DMS153 (cell line): ENCODE results near the gene CYP21A2.
"Not testable (repeated sequence)": the region's sequence is repeated elsewhere in the genome, so short reads cannot be mapped to it uniquely, and the experiment has no call there.

Experiments
- DNase-seq: peaks from one replicate; lab custom pipeline; 2025; lab: John Stamatoyannopoulos, UW

CYP21A2 gene

GRCh38 chr6:32035283-32036013 lies 2.8 kb upstream of the CYP21A2 start:
- DNase-seq: not testable (repeated sequence)

- DNase-seq: not testable (repeated sequence)
These were observed 1.1 kb upstream of the CYP21A2 start for GRCh38 chr6:32037136-32037535.

DNA sequence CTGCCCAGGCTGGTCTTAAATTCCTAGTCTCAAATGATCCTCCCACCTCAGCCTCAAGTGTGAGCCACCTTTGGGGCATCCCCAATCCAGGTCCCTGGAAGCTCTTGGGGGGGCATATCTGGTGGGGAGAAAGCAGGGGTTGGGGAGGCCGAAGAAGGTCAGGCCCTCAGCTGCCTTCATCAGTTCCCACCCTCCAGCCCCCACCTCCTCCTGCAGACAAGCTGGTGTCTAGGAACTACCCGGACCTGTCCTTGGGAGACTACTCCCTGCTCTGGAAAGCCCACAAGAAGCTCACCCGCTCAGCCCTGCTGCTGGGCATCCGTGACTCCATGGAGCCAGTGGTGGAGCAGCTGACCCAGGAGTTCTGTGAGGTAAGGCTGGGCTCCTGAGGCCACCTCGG lies 663 bp downstream of the CYP21A2 start:
- not testable (repeated sequence) for DNase-seq

DNA sequence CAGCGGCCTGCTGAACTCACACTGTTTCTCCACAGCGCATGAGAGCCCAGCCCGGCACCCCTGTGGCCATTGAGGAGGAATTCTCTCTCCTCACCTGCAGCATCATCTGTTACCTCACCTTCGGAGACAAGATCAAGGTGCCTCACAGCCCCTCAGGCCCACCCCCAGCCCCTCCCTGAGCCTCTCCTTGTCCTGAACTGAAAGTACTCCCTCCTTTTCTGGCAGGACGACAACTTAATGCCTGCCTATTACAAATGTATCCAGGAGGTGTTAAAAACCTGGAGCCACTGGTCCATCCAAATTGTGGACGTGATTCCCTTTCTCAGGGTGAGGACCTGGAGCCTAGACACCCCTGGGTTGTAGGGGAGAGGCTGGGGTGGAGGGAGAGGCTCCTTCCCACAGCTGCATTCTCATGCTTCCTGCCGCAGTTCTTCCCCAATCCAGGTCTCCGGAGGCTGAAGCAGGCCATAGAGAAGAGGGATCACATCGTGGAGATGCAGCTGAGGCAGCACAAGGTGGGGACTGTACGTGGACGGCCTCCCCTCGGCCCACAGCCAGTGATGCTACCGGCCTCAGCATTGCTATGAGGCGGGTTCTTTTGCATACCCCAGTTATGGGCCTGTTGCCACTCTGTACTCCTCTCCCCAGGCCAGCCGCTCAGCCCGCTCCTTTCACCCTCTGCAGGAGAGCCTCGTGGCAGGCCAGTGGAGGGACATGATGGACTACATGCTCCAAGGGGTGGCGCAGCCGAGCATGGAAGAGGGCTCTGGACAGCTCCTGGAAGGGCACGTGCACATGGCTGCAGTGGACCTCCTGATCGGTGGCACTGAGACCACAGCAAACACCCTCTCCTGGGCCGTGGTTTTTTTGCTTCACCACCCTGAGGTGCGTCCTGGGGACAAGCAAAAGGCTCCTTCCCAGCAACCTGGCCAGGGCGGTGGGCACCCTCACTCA lies 1.4 kb downstream of the CYP21A2 start:
- DNase-seq: not testable (repeated sequence)

- DNase-seq: not testable (repeated sequence)
These were observed 2.3 kb downstream of the CYP21A2 start for GRCh38 chr6:32040299-32041049.

- not testable (repeated sequence) for DNase-seq
These were observed 2.8 kb downstream of the CYP21A2 start for GRCh38 chr6:32041050-32041321.

DNA sequence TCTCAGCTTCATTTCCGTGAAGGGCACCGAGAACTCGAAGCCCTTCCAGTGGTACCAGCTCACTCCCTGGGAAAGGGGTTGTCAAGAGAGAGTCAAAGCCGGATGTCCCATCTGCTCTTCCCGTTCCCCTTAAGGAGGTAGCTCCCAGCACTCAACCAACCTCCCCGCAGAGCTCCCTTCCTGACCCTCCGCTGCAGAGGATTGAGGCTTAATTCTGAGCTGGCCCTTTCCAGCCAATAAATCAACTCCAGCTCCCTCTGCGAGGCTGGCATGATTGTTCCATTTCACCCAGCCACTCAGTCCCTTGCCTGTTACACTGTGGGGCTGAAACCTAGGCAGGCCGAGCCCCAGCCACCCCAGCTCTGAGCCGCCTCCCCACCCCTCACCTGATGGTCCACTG lies 3.2 kb downstream of the CYP21A2 start:
- not testable (repeated sequence) for DNase-seq

- not testable (repeated sequence) for DNase-seq
These were observed 4.1 kb downstream of the CYP21A2 start for GRCh38 chr6:32042276-32042675.

DNA sequence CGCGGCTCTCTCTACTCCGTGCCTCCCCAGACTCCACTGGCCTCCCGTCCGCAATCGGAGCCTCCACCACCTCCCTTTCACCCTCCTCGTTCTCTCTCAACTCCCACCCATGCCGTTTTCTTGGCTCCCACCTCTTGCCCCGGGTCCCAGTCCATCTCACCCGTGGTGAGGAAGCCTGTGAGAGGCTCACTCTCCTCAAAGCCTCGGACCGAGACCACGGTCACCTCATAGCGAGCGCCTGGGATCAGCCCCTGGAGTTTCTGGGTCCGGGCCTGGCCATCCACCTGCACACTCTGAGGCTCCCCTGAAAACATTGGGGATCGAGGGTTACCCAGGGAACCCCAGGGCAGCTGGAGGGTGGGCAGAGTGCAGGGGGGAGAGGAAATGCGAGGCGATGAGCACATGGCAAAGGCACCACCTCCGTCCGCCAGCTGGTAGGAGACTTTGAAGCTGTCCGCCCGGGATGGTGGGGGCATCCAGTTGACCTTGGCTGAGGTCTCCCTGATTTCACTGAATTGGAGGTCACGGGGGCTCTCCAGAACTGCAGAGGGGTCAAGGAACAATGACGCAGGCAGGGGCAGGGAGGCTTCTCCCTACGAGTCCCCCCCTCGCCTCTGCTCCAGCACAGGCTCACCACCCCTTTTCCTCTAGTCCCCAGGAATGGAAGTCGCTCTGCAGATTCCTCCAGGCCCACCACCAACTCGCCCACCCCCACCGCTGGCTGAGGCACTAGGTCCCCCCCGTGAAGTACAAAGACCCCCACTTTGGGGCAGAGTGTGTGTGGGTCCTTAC lies 5.6 kb downstream of the CYP21A2 start:
- DNase-seq: not testable (repeated sequence)

DNA sequence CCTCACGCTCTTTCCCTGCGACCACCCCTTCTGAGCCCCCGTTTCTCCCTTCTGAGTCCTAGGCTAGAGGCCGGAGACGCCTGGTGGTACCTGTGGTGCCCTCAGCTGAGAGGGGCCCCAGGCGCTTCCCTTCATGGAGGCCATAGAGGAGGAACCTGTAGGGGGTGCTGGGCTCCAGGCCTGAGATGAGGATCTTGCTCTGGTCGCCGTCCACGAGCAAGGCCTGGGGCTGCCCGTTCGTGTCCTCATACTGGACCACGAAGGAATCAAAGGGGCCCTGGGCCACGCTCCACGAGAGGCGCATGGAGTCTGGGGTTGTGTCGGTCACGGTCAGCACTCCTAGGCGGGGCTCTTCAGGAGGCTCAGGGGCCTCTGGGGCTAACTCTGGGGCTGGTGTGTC lies 6.7 kb downstream of the CYP21A2 start:
- not testable (repeated sequence) for DNase-seq

DNA sequence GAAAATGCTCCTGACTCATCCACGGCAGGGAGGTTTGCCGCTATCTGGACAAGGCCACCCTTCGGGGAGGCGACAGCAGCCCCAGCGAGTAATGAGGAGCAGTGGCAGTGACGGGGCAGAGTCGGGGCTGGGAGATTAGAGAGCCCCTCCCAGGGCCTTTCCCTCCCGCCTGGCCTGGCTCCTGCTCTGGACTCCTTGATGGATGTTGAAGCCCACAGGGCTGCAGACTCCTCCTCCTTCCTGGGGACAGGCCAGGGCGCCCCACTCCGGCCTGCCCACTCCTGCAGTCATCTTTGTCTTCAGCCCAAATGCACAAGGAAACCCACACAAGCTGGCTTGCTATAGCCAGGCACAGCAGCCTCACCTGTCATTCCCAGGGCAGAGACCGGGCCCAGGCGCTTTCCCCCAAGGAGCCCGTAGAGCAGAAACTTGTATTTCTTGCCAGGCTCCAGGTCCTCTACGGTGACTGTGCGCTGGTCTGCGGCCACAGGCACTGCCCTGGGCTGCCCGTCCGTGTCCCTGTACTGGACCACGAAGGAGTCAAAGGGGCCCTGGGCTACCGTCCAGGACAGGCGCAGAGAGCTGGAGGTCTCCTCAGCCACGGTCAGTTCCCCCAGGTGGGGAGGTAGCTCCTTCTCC lies 7.7 kb downstream of the CYP21A2 start:
- no peak for DNase-seq

- DNase-seq: no peak
These were observed 8.4 kb downstream of the CYP21A2 start for GRCh38 chr6:32046450-32047083.

GRCh38 chr6:32047084-32047478 lies 8.9 kb downstream of the CYP21A2 start:
- DNase-seq: no peak

DNA sequence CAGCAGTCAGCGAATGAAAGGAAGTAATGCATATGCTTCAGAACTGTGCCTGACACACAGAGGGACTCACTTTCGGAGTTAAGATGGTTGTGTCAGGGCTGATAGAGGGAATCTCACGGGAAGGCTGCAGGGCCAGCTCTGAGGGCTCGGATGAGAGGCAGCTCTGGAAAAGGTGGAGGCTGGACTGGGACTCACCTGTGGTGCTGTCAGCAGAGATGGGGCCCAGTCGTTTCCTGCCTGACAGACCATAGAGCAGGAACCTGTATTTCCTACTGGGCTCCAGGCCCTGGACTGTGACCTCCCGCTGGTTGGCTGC lies 9.3 kb downstream of the CYP21A2 start:
- no peak for DNase-seq

DNA sequence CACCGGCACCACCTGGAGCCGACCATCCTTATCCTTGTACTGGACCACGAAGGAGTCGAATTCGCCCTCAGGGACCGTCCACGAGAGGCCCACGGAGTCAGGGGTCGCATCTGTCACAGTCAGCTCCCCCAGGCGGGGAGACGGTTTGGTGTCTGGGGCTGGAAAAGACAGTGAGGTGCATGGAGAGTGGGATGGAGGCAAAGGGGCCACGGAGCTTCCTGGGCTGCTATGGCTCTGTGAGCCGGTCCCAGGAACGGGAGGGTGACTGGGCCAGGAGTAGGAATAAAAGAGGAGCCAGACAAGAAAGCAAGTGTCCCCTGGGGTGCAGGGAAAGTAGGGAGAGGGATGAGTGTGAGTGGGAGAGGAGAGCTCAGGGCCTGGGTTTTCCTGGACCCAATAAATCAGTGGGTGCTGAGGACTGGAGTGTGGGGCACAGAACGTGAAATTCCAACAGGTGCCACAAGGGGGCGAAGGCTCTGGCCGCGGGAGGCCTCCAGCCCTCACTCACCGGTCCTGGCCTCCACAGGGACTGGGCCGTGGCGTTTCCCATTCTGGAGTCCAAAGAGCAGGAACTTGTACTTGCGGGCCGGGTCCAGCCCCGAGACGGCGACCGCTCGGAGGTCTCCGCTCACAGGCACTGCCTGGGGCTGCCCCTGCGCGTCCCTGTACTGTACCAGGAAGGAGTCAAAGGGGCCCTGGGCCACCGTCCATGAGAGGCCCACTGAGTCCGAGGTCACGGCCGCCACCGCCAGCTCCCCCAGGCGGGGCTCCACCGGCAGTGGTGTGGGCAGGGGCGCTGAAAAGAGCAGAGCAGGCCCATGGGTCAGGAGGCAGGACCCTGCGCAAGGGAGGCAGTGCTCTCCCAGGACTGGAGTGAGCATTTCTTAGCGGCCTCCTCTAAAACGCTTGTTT lies 9.9 kb downstream of the CYP21A2 start:
- peak; percentile 6 for DNase-seq

DNA sequence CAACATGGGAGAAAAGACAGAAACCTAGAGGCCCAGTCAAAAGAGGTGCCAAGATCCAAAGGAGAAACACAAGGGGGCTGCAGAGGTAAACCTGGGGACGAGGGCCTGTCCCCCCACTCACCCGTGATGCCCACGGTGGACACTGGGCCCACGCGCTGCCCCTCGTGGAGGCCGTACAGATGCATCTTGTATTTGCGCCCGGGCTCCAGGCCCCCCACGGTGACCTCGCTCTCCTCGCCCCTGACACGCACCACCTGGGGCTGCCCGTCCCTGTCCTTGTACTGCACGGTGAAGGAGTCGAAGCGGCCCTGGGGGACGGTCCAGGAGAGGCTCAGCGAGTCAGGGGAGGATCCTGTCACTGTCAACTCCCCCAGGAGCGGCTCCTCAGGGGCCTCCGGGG lies 10.9 kb downstream of the CYP21A2 start:
- DNase-seq: not testable (repeated sequence)

GRCh38 chr6:32049736-32050135 lies 11.5 kb downstream of the CYP21A2 start:
- not testable (repeated sequence) for DNase-seq

- no peak for DNase-seq
These were observed 12.3 kb downstream of the CYP21A2 start for GRCh38 chr6:32050562-32050961.

DNA sequence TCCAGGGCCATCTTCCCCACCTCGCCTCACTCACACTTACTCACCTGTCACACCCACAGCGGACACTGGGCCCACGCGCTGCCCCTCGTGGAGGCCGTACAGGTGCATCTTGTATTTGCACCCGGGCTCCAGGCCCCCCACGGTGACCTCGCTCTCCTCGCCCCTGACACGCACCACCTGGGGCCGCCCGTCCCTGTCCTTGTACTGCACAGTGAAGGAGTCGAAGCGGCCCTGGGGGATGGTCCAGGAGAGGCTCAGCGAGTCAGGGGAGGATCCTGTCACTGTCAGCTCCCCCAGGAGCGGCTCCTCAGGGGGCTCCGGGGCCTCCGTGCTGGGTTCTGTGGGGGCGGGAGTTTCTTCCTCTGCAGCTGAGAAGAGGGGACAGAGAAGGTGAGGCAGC lies 14.4 kb downstream of the CYP21A2 start:
- not testable (repeated sequence) for DNase-seq

GRCh38 chr6:32053314-32053713 lies 15.1 kb downstream of the CYP21A2 start:
- not testable (repeated sequence) for DNase-seq
